Retinal pigment epithelial cell (primary cell): ENCODE data around the gene APOBEC3H.
A peak's percentile ranks its signal among the peaks of the same experiment; 100 is the strongest.

Experiments used
- DNase-seq: peaks from one replicate; pipeline ENCODE4 v3.0.0-alpha.2; 2010; ENCODE audit warnings: low read depth
- H3K4me3 ChIP-seq: 2 replicates; pipeline ENCODE4 v1.5.1; 2011; ENCODE audit warnings: mild to moderate bottlenecking, low read length, control low read depth, moderate library complexity
- TF ChIP-seq, protein P1 (sequence below): conservative IDR thresholded peaks from 2 replicates; pipeline ENCODE4 v1.5.1; 2011; ENCODE audit warnings: low read depth, low read length, control low read depth, inconsistent platforms

The APOBEC3H gene

DNA sequence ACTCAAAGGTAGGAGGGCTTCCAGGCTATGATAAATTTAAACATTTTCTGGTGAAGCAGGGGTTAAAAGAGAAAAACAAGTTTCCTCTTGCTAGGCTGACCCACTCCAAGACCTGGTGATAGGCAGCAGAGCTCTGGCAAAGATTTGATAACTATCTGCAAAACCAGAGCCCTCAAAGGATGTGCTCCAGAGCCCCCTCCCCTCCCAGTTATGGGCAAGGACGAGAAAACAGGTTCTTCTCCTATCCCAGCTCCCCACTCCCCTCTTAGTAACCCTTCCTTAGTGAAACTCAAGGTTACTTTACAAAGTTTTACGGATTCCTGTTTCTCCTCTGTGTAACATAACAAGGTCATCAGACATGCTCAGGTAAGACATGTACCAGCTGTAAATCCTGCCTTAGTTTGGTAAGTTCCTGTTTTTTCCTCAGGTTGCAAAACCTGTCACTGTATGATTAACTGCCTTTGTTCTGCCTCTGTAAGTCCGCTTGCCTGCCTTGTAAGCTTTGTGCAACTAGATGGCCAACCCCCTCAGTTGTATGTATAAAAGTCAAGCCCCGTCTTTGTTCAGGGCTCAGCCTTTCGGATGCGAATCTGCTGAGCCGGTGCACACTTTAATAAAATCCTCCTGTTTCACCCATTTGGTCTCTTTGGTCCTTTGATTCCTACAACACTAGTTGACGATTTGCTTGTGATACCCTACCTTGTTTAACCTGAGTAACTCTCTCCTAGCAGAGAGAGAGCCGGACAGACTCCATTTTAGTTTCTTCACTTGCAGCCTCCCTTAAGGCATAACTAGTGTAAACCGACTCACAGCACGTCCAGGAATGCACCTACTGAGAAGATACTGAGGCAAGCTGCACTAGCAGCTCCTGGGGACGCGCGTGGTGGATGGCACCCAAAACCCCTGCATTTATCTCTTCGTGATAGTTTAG is 13.9 kb downstream of the APOBEC3H start:
- TF ChIP-seq, protein P1, sequence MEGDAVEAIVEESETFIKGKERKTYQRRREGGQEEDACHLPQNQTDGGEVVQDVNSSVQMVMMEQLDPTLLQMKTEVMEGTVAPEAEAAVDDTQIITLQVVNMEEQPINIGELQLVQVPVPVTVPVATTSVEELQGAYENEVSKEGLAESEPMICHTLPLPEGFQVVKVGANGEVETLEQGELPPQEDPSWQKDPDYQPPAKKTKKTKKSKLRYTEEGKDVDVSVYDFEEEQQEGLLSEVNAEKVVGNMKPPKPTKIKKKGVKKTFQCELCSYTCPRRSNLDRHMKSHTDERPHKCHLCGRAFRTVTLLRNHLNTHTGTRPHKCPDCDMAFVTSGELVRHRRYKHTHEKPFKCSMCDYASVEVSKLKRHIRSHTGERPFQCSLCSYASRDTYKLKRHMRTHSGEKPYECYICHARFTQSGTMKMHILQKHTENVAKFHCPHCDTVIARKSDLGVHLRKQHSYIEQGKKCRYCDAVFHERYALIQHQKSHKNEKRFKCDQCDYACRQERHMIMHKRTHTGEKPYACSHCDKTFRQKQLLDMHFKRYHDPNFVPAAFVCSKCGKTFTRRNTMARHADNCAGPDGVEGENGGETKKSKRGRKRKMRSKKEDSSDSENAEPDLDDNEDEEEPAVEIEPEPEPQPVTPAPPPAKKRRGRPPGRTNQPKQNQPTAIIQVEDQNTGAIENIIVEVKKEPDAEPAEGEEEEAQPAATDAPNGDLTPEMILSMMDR = no peak
- DNase-seq = no peak

DNA sequence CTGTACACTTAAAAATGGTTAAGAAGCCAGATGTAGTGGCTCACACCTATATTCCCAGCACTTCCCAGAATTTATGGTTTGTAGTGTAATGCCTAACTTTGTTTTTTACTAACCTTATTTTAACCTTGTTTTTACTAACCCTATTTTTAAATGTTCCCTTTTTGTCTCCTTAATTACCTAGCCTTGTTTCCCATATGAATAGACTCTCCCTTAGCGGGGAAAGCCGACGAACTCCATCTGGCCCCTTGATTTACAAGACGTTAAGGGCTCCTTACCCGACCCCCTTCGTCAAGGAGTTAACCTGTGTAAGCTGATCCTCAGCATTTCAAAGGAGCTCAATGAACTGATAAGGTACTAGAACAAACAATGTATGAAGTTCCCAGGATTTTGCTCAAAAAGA is 17.1 kb downstream of the APOBEC3H start:
- TF ChIP-seq, protein P1 = no peak
- no peak overlapping the region for H3K4me3 ChIP-seq
- DNase-seq = no peak

More for the DNA sequence above, 13.9 kb downstream of the APOBEC3H start:
- no peak overlapping the region for H3K4me3 ChIP-seq

DNA sequence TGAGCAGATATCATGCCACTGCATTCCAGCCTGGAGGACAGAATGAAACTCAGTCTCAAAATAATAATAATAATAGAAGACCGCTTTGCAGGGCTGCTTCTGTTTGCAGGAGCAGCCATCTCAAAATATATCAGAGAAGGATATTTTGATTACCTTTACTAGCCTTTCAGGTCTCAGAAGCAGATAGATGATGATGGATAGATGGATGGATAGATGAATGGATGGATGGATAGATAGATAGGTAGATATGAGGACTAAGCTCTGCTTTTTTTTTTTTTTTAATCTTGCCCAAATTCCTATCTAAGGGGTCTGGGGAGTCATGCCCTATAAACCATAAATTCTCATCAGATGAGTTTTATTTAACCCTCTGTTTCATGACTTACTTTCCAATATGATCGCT is 18.5 kb downstream of the APOBEC3H start:
- DNase-seq = no peak
- TF ChIP-seq, protein P1 = no peak
- H3K4me3 ChIP-seq = no peak overlapping the region

DNA sequence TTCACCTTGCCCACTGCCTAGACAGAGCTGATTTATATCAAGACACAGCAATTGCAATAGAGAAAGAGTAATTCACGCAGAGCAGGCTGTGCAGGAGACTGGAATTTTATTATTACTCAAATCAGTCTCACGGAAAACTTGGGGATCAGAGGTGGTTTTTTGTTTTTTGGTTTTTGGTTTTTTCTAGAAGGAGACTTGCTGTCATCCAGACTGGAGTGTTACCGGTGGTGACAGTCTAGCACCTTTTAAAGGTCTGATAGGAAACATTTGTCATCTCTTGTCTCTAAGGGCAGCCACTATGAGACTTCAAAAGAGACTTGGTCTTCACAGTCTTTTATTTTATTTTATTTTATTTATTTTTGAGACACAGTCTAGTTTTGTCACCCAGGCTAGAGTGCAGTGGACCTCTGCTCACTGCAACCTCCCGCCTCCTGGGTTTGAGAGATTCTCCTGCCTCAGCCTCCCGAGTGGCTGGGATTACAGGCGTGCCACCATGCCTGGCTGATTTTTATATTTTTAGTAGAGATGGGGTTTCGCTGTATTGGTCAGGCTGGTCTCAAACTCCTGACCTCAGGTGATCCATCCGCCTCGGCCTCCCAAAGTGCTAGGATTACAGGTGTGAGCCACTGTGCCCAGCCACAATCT is 19.1 kb downstream of the APOBEC3H start:
- DNase-seq = no peak
- TF ChIP-seq, protein P1 = no peak
- no peak overlapping the region for H3K4me3 ChIP-seq

DNA sequence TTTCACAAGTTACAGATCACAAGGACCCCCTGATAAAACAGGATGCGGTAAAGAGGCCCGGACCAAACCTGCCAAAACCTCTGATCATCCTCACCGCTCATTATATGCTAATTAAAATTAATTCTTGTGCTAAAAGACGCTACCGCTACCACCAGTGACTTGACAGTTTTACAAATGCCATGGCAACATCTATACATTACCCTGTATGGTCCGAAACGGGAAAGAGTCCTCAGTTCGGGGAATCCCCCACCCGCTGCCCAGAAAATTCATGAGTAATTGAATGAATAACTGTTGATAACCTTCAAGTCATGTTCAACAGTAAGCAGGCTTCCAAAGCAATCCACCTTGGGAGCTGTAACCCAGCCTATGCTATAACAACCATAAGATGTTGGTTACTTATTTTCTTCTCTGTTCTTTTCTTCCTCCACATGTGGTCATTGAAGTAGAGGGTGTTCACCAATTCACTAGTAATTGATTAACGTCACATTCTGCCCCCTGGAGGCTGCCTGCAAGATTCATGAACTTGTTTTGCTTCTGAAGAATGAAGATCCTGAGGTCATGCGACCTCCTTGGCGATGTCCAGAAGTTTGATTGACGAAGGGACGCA is 20.6 kb downstream of the APOBEC3H start:
- no peak overlapping the region for H3K4me3 ChIP-seq
- DNase-seq = no peak
- TF ChIP-seq, protein P1 = peak; percentile 61

DNA sequence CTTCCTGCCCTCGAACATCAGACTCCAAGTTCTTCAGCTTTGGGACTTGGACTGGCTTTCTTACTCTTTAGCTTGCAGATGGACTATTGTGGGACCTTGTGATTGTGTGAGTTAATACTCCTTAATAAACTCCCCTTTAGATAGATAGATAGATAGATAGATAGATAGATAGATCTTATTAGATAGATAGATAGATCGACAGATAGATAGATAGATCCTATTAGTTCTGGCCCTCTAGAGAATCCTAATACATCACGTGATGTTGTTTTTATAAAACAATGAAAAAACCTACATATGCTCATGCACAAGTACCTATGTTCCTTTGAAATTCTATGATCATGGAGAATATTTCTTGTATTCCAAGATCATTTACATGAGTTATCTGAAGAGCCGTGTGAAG is 23.9 kb downstream of the APOBEC3H start:
- DNase-seq = no peak
- H3K4me3 ChIP-seq = no peak overlapping the region
- TF ChIP-seq, protein P1 = no peak
